IPS DF 4.7 (cell line): ENCODE measurements around the gene RTN4R.
"Not testable (repeated sequence)": the region's sequence is repeated elsewhere in the genome, so short reads cannot be mapped to it uniquely, and the experiment has no call there.

ENCODE experiments used
- DNase-seq: peaks from one replicate; pipeline ENCODE4 v3.0.0-alpha.2; 2013; ENCODE audit warnings: low spot score; ENCODE audit errors: extremely low read depth

The RTN4R gene

DNA sequence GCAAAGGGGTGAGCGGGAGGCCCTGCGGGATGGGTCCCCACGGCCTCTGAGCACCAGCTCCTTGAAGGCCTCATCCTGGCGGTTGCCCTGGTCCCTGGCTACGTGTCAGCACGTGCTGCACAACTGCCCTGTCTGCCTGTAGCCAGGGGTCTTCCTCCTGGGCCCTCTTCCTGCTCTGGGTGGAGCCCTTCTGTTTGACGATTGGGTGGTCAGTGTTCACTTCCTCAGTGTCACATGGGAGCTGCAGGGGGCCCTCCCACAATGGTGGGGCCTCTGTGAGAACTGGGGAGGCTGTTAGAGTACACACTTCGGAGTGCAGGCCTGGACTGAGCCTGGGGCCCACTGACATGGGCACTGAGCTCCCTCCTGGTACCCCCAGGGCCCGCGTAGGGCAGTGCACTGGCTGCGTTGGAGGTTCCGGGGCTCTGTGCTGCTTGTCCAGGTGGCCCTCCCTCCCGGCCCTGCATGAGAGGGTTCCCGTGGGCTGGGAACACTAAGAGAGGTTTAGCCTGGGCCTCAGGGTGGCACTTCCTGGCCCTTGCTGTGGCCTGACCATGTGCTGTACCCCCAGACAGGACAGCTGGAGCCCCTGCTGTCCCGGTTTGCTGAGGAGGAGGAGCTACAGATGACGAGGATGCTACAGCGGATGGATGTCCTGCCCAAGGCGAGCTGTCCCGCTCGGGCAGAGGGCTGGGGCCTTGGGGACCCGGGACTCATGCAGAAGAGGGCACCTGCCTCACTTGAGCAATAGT lies 38.0 kb upstream of the RTN4R start:
- no peak for DNase-seq

- DNase-seq: not testable (repeated sequence)
Measured at GRCh38 chr22:20305230-20305893, 37.2 kb upstream of the RTN4R start.

GRCh38 chr22:20304646-20305045 lies 36.5 kb upstream of the RTN4R start:
- no peak for DNase-seq

DNA sequence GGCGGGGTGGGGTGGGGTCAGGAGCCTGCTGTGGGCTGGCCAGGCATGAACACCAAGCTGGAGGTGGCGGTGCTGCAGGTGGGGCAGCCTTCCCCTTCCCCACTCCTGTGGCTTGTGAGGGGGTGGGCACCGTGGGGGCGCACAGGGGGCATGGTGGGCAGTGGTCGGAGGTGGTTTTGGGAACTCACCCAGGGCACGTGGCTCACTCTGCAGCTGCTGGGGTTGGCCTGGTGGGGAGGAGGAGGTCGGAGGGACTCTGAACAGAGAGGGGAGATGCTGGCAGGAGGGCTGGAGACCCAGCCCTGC lies 35.1 kb upstream of the RTN4R start:
- DNase-seq: not testable (repeated sequence)

DNA sequence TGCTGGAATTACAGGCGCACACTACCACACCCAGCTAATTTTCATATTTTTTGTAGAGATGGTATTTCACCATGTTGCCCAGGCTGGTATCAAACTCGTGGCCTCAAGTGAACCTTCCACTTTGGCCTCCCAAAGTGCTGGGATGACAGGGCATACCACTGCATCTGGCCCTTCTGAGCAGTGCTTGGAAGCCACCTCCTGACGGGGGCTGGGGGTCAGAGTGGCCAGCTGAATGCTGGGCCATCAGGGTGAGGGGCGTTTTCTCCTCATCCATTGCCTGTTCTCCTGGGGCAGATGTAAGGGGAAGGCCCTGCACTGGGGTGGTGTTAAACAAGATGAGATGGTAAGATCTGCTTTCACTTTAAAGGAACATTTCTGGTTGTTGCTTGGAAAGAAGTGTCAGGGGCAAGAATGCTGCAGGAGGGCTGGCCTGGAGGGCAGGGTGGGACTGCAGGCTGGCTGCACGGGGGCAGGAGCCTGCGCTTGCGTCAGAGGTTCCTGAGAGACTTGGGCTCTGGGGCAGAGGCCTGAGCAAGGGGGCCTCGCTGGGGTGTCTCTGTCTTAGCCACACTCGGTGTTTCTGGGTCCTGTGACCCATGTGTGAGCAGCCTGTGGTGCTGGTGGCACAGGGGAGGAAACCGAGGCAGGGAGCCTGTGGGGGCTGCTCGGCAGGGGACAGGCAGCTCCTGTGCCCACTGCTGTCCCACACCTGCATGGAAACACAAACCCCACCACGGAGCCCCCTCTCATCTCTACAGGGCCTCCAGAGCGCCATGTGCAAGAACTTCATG lies 34.5 kb upstream of the RTN4R start:
- no peak for DNase-seq

DNA sequence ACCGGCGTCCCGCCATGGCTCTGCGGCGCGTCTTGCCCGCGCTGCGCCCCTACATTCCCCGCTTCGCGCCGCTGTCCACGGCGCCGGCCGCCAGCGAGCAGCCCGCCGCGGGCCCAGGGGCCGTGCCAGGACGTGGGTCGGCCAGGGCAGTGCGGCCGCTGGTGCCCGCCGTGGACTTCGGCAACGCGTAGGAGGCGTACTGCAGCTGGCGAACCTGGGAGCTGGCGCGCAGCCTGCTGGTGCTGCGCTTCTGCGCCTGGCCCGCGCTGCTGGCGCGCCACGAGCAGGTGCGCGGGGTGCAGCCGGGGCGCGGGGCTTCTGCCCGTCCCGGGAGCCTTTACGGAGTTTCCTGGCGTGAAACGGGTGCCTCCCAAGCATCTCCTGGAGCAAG lies 31.6 kb upstream of the RTN4R start:
- DNase-seq: no peak

DNA sequence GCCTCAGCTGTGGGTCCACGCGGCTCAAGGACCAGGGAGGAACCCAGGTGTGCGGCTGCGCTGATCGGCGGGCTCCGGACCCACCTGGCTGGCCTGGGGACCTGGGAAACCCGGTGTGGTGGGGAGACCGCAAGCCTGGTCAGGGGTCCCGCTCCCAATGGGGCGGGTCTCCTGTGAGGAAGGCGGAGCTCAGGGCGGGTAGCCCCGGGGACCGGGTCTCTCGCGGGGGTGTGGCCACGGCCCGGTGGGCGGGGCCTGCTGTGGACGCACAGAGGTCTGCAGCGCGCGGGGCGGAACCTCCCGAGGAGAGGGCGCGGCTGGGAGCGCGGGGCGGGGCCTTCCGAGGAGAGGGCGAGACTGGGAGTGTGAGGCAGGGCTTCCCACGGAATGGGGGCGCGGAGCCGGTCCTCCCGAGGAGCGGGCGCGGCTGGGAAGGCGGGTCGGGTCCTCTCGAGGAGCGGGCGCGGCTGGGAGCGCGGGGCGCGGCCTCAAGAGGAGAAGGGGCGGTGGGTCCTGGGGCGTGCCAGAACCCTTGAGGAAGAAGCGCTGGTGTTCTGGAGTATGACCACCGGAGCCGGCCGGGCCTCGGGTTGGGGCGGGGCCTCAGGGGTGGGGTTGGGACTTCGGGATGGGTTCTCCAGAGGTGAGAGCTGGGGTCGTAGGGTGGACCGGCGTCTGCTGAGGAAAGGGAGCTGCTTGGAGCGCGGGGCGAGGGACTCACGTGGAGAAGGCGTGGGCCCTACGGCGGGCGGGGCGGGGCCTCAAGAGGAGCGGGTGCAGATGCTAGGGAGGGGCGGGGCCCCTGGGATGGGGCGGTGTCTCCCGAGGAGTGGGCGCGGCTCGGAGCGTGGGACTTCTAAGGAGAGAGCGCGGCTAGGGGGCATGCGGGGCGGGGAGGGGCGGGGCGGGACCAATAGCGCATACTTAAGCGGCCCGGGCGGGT lies 31.0 kb upstream of the RTN4R start:
- DNase-seq: no peak

DNA sequence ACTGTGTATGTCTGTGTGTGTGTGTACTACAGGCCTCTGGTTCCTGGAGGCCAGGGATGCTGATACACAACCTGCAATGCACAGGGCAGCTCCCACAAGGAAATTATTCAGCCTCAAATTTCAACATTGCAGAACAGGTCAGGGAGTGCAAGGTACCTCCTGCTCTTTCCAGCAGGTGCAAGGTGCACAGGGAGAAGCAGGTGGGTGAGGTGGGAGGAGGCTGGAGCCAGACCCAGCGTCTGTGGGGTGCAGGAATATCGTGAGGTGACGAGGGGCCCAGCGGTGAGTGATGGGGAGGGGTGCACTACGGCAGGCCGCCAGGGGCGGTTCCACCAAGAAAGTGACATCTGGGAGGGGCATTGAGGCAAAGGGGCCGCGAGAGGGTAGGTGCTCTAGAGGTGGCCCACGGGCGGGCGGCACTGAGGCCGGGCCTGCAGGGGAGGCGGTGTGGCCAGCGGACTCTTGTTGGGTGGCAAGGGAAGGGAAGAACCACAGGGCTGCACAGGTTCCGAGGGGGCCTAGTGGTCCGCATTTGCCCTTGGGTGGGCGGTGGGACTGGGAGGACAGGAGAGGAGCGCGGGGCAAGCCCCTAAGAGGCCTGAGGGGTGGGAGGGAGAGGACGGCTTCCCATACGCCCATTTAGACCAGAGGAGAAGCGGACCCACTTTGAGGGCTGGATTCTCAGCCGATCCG lies 30.1 kb upstream of the RTN4R start:
- no peak for DNase-seq

GRCh38 chr22:20297414-20298109 lies 29.4 kb upstream of the RTN4R start:
- DNase-seq: no peak

GRCh38 chr22:20296598-20296997 lies 28.5 kb upstream of the RTN4R start:
- no peak for DNase-seq

DNA sequence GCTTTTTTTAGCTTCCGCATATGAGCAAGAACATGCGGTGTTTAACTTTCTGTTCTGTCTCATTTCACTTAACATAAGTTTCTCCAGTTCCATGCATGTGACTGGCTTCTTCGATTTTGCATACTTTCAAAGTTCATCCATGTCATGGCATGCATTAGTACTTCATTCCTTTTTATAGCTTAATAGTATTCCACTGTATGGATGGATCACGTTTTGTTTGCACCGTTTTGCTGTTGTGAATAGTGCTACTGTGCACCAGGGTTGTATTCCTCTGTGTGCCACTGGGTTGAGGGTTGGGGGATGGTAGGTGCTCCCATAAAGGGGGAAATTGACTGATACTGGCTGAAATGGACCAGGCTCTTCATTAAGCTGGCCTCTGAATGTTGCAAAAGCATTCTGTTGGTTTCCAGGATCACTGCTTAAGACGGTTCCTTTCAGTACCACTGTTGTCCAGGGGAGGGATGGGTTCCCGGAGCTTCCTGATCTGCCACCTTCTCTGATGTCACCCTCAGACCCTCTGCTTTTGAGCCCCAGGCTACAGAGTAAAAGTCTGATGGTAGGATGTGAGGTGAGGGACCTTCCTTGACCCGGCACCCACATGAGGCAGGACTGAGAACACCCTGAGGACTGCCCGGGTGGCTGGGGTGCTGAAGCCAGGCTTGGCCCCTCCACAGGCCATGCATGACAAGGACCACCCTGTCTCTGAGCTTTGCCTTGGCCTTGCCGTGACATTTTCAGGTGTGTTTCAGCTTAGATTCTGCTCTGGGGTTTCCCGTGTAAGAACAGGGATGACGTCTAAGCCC lies 27.3 kb upstream of the RTN4R start:
- no peak for DNase-seq

DNA sequence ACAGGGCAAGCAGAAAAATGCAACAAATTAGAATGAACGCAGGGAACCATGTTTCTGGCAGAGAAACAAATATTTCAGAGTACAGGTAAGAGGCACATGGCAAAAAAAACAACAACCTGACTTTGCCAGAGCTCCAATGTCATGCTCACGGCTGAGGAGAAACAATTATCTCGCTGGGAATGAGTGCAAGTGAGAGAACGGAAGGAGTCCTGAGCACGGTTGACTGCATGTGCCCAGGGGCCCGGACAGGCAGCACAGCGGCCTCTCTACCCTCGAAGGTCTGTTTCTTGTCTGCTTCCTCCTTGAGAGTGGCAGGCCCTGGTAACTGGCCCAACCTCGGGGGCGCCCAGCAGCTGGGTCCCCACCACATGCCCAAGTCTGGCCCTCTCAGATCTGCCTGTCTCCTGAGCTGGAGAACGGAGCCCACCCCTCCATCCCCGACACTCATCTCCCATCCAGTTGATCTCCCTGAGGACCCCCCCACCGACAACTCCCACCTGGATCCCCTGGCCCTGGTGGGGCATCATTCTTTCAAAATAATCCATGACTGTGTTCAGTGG lies 24.6 kb upstream of the RTN4R start:
- DNase-seq: no peak

DNA sequence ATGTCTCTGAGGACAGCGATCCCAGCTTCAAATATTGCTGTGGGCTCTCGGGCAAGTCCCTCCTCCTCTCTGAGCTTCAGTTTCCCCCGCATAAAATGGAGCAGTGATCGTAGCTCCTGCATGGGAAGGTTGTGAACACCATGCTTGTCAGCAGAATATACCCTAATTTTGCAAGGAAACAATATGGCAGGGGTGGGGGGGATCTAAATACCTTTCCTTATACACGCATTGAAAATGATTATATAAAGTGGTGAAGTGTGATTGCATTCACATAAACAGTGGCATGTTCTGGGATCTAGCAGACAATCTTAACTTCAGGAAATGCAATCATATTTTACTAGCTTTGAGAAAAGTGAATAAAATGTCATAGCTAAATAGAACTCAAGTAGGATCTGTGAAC lies 24.0 kb upstream of the RTN4R start:
- no peak for DNase-seq

- no peak for DNase-seq
Measured at GRCh38 chr22:20291604-20292063, 23.5 kb upstream of the RTN4R start.

GRCh38 chr22:20291249-20291586 lies 23.1 kb upstream of the RTN4R start:
- no peak for DNase-seq

DNA sequence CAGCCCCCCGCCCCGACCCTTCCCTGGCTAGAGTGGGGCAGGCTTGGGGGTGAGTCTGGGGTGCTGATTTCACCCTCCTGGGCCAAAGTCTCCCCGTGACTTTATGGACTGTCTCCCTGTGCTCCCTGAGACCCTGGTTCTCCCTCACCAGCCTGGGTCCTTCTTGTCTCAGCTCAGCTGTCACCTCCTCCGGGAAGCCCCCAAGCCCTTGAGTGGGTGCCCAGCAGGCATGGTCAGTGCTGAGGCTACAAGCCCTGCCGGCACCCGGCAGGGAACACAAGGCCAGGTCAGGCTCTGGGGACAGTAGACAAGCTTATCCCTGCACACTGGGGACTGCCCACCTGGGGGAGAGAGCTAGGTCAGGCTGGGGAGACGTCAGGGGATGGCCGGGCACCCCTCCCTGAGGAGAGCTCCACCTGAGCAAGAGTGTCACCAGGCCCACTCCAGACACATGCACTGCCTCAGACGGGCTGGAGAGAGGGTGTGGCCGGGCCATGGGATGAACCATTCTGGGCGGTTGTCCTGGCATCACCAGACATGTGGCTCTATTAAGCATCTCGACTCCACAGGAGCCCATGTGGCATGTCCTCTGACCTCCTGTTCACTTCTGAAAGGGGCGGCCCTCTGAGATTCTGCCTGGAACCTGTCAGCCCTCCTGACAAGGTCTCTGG lies 22.6 kb upstream of the RTN4R start:
- no peak for DNase-seq

DNA sequence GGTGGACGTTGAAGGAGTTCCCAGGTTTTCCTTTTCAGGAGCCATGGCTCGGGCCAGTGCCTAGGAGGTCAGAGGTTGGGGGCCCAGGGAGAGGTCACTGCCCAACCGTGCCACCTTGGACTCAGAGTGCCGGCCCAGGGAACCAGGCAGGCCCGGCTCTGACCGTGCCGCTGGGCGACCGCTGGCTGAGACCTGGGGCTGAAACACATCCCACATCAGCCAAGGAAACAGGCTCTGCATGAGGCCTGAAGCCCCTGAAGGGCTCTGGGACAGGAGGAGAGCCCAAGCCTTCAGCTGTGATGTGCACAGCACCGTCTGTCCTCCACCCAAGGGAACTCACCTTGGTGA lies 21.9 kb upstream of the RTN4R start:
- DNase-seq: no peak

- DNase-seq: not testable (repeated sequence)
Measured at GRCh38 chr22:20289182-20290044, 21.3 kb upstream of the RTN4R start.
